ENCODE results near the gene ST6GAL1.
"Not testable (repeated sequence)": the region's sequence is repeated elsewhere in the genome, so short reads cannot be mapped to it uniquely, and the experiment has no call there.

The ST6GAL1 gene

GRCh38 chr3:186949281-186949982 is 19.1 kb downstream of the ST6GAL1 start:
- Mint-ChIP-seq H3K9me3 (peaks cover 9% of the 10 kb centered on the region), H3K27me3 (no peaks in the 10 kb centered on the region), H3K36me3 (peaks cover 84% of the 10 kb centered on the region), H3K4me3 (no peak overlapping the region), H3K27ac (peak overlapping the region; percentile 54), H3K4me1 (peaks cover 87% of the 10 kb centered on the region)
- no peak for ATAC-seq

- Mint-ChIP-seq H3K27me3 (no peaks in the 10 kb centered on the region), H3K27ac (peak overlapping the region; percentile 54), H3K4me3 (no peak overlapping the region), H3K4me1 (peaks cover 87% of the 10 kb centered on the region), H3K36me3 (peaks cover 84% of the 10 kb centered on the region), H3K9me3 (peaks cover 6% of the 10 kb centered on the region)
- ATAC-seq = no peak
Measured at GRCh38 chr3:186950402-186951093, 20.2 kb downstream of the ST6GAL1 start.

DNA sequence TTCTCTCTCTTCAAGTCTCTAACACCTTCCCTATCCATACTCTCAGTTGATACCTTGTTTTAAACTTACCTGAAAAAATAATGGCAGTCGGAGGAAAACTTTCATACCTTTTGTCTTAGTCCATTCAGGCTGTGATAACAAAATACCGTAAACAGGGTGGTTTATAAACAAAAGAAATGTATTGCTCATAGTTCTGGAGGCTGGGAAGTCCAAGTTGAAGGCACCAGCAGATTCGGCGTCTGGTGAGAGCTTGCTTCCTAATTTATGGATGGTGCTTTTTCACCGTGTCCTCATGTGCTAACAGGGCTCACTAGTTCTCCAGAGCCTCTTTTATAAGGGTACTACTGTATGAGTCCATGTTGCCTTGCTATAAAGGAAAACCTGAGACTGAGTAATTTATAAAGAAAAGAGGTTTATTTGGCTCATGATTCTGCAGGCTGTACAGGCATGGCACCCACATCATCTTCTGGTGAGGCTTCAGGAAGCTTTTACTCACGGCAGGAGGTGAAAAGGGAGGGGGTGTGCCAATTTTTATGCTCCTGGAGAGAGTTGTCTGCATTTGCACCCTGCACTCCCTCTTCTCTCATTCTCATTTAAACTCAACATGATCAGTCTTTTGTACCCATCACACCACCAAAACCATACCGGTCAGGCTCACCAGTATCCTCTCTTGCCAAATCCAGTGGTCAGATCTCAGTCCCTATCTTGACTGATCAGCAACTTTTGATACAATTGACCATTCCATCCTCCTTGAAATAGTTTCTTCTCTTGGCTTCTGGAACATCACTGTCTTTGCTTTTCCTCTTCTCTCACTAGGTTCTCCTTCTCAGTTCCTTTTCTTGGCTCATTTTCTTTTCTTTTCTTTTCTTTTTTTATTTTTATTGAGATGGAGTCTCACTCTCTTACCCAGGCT is 21.6 kb downstream of the ST6GAL1 start:
- Mint-ChIP-seq H3K9me3 (peaks cover 6% of the 10 kb centered on the region), H3K4me1 (peaks cover 91% of the 10 kb centered on the region), H3K27ac (peak overlapping the region; percentile 89), H3K27me3 (no peaks in the 10 kb centered on the region), H3K4me3 (no peak overlapping the region), H3K36me3 (peaks cover 87% of the 10 kb centered on the region)
- no peak for ATAC-seq

- Mint-ChIP-seq H3K36me3 (peaks cover 85% of the 10 kb centered on the region), H3K4me1 (peaks cover 87% of the 10 kb centered on the region), H3K27ac (peak overlapping the region; percentile 89), H3K27me3 (no peaks in the 10 kb centered on the region), H3K9me3 (peaks cover 6% of the 10 kb centered on the region), H3K4me3 (peak overlapping the region; percentile 30)
- ATAC-seq = no peak
Measured at GRCh38 chr3:186953011-186953487, 22.7 kb downstream of the ST6GAL1 start.

- not testable (repeated sequence) for H3K27me3 Mint-ChIP-seq, ATAC-seq, H3K9me3 Mint-ChIP-seq, H3K4me3 Mint-ChIP-seq
- peaks cover 74% of the 10 kb centered on the region for H3K36me3 Mint-ChIP-seq
- peak overlapping the region; percentile 89 for H3K27ac Mint-ChIP-seq
- peaks cover 81% of the 10 kb centered on the region for H3K4me1 Mint-ChIP-seq
Measured at GRCh38 chr3:186953992-186954699, 23.8 kb downstream of the ST6GAL1 start.

- no peak for ATAC-seq
- H3K4me1 Mint-ChIP-seq = peaks cover 84% of the 10 kb centered on the region
- no peaks in the 10 kb centered on the region for H3K27me3 Mint-ChIP-seq
- H3K4me3 Mint-ChIP-seq = no peak overlapping the region
- peaks cover 57% of the 10 kb centered on the region for H3K36me3 Mint-ChIP-seq
- peaks cover 6% of the 10 kb centered on the region for H3K9me3 Mint-ChIP-seq
- peak overlapping the region; percentile 89 for H3K27ac Mint-ChIP-seq
Measured at GRCh38 chr3:186955898-186956696, 25.8 kb downstream of the ST6GAL1 start.

GRCh38 chr3:186959029-186959624 is 28.8 kb downstream of the ST6GAL1 start:
- ATAC-seq = peak; percentile 83
- peak overlapping the region; percentile 8 for H3K4me3 Mint-ChIP-seq

GRCh38 chr3:186960347-186960746 is 30.0 kb downstream of the ST6GAL1 start:
- H3K27ac Mint-ChIP-seq = peak overlapping the region; percentile 63
- H3K27me3 Mint-ChIP-seq = no peaks in the 10 kb centered on the region
- ATAC-seq = peak; percentile 64
- H3K36me3 Mint-ChIP-seq = peaks cover 19% of the 10 kb centered on the region
- peaks cover 61% of the 10 kb centered on the region for H3K4me1 Mint-ChIP-seq
- no peaks in the 10 kb centered on the region for H3K9me3 Mint-ChIP-seq
- no peak overlapping the region for H3K4me3 Mint-ChIP-seq

More at GRCh38 chr3:186959029-186959624, 28.8 kb downstream of the ST6GAL1 start:
- H3K27me3 Mint-ChIP-seq = no peaks in the 10 kb centered on the region
- peaks cover 67% of the 10 kb centered on the region for H3K4me1 Mint-ChIP-seq
- H3K9me3 Mint-ChIP-seq = no peaks in the 10 kb centered on the region
- H3K36me3 Mint-ChIP-seq = peaks cover 29% of the 10 kb centered on the region
- H3K27ac Mint-ChIP-seq = peak overlapping the region; percentile 63

DNA sequence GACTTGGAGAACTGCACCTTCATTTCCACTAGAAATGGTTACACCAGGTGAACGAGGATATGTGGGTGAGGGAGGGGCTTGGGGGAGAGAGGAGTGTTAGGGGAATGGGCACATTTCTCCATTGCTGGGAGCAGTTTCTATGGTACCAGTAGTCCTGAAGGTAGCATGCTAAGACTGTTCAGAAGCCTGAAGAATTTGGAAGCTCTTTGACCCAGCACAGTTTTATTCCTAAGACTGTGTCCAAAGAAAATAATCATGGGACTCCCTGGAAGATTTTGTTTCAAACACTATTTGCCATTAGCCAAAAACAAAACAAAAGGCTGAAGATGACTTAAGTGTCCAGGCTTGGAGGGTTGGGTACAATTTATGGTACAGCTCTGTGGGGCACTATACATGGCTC is 32.1 kb downstream of the ST6GAL1 start:
- Mint-ChIP-seq H3K36me3 (peaks cover 14% of the 10 kb centered on the region), H3K27ac (peak overlapping the region; percentile 3), H3K4me1 (peaks cover 52% of the 10 kb centered on the region), H3K4me3 (no peak overlapping the region), H3K9me3 (no peaks in the 10 kb centered on the region), H3K27me3 (no peaks in the 10 kb centered on the region)
- no peak for ATAC-seq

GRCh38 chr3:186963636-186964035 is 33.3 kb downstream of the ST6GAL1 start:
- Mint-ChIP-seq H3K27me3 (no peaks in the 10 kb centered on the region), H3K9me3 (no peaks in the 10 kb centered on the region), H3K4me1 (peaks cover 62% of the 10 kb centered on the region), H3K4me3 (no peak overlapping the region), H3K36me3 (peaks cover 24% of the 10 kb centered on the region), H3K27ac (no peak overlapping the region)
- ATAC-seq = no peak

- Mint-ChIP-seq H3K27ac (no peak overlapping the region), H3K9me3 (no peaks in the 10 kb centered on the region), H3K27me3 (no peaks in the 10 kb centered on the region), H3K4me1 (peaks cover 59% of the 10 kb centered on the region), H3K36me3 (peaks cover 28% of the 10 kb centered on the region), H3K4me3 (no peak overlapping the region)
- no peak for ATAC-seq
Measured at GRCh38 chr3:186964071-186964470, 33.7 kb downstream of the ST6GAL1 start.

DNA sequence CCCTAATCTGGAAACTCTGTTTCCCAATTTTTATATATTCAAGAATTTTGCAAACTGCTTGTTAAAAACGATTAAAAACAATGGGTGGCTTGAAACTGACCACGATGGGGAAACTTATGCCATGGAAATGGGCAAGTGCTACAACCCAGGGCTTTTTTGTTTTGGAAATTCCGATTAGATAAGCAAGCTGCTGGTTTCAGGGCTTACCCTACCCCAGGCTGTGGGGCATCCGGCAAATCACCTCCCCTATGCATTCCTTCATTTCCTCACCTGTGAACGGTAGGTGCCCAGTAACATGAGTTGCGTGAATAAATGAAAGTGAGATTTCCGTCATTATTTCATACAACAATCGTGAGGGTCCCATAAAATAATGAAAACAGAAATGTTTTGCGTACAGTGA is 34.3 kb downstream of the ST6GAL1 start:
- Mint-ChIP-seq H3K9me3 (no peaks in the 10 kb centered on the region), H3K27ac (no peak overlapping the region), H3K4me3 (no peak overlapping the region), H3K36me3 (peaks cover 34% of the 10 kb centered on the region), H3K4me1 (peaks cover 58% of the 10 kb centered on the region), H3K27me3 (no peaks in the 10 kb centered on the region)
- ATAC-seq = no peak

- peak; percentile 24 for ATAC-seq
- peak overlapping the region; percentile 81 for H3K27ac Mint-ChIP-seq
- no peaks in the 10 kb centered on the region for H3K27me3 Mint-ChIP-seq
- H3K36me3 Mint-ChIP-seq = peaks cover 36% of the 10 kb centered on the region
- no peak overlapping the region for H3K4me3 Mint-ChIP-seq
- H3K4me1 Mint-ChIP-seq = peaks cover 54% of the 10 kb centered on the region
- H3K9me3 Mint-ChIP-seq = no peaks in the 10 kb centered on the region
Measured at GRCh38 chr3:186965141-186965879, 35.0 kb downstream of the ST6GAL1 start.
